SK-MEL-5 (cell line): Measurements from ENCODE around the gene DTHD1. TPM values are rescaled to one million over a fixed set of nuclear protein-coding genes. Genes with fewer than 3 reads are reported as not detected.
A peak's percentile ranks its signal among the peaks of the same experiment; 100 is the strongest.

ENCODE experiments used
- DNase-seq: peaks from one replicate; pipeline ENCODE4 v3.0.0-alpha.2; 2016; ENCODE audit warnings: low read depth, low spot score
- in situ Hi-C: cut with HindIII; loops from 2 replicates; pipeline ENCODE4 v1.10.0; 2016; ENCODE audit warnings: low sequenced_read_pairs, high pct_unique_total_duplicates, low pct_unique_long_range_greater_than_20kb
- polyA plus RNA-seq, 2 experiments: library from polyadenylated mRNA; depleted of rRNA; stranded (reverse); fragments of >200 nt; gene quantifications; 2 replicates each; pipeline ENCODE4 v1.2.3, GENCODE V29; 2015
- total RNA-seq: library from RNA; depleted of rRNA; stranded (reverse); fragments of >200 nt; shearing (Covaris generic); gene quantifications from 2 replicates; pipeline ENCODE4 v1.2.3, GENCODE V29; 2014; rRNA removed

The DTHD1 gene
- total RNA-seq, result not detected in 2 replicates
- not detected in 2 replicates for polyA plus RNA-seq (2015; cell fraction: cytosol; rRNA removed)
- 0.23 TPM in 1 of 2 replicates, not detected in the other for polyA plus RNA-seq (2015; cell fraction: nucleus; rRNA removed)

- in situ Hi-C loops, result no loop called here
- DNase-seq, result no peak
Measured at GRCh38 chr4:36281384-36282106, at the start of gene DTHD1. Gene DTHD1 (plus strand): TSS chr4:36281616. CDS start chr4:36281759, 143 bp downstream.

DNA sequence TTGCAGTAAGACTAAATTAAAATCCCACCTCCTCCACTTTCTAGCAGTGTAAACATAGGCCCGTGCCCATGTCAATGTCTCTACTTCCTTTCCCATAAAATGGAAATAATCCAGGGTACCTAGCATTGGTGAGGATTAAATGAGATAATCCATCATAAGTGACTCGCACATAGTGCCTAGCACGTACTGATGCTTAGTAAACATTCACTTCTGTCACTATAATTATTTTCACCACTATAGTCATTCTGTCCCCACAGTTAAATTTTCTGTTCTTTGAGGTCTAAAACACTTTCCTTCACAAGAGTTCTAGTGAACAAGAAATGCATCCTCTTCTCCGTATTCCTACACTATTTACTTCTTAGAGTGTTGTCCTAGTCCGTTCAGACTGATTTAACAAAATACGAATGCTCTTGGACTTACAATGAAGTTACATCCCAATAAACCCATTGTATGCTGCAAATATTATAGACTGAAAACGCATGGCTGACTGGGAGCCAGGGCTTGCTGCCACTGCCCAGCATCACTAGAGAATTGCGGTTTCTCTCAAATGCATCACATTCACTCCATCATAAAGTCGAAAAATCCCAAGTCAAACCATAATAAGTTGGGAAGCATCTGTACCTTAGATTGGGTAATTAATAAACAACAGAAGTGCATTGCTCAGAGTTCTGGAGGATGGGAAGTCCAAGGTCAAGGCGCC lies 47.7 kb upstream of the DTHD1 start:
- in situ Hi-C loops, result no loop called here
- DNase-seq, result no peak

DNA sequence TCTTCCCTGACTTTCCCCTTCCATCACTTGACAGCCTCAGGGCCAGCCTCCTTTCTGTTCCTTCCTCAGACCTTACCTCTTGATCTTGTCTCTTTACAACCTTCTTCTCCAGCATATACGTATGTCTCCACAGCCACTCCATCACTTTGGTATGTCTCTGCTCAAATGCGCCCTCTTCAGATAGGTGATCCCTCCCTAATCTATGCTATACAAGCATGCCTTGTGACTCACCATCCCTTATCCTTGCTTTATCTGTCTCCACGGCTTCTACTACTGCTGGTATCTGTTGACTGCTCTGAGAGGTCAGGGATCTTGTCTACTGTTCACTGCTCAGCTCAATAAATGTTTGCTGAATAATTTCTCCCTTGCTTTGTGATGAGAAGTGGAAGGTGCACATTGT lies 46.1 kb upstream of the DTHD1 start:
- peak; percentile 59 for DNase-seq
- in situ Hi-C loops, result no loop called here

DNA sequence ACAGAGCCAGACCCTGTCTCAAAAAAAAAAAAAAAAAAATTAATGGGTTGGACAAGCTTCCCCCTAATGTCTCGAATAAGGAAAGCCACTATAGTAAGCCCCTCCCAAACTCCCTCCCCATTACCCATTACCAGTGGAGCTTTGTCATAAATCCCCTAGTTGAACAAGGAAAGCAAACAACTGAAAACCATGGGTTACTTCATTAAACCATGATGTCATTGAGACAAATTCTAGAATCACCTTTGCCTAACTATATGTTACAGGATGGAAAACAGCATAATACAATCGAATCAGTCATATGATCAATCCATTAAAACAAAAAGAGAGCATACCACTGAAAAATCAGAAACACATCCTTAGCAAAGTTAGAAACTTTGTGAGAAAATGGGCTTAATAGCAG lies 45.3 kb upstream of the DTHD1 start:
- in situ Hi-C loops, result no loop called here
- no peak for DNase-seq

- in situ Hi-C loops, result no loop called here
- DNase-seq, result no peak
Measured at GRCh38 chr4:36237366-36238313, 43.8 kb upstream of the DTHD1 start.

DNA sequence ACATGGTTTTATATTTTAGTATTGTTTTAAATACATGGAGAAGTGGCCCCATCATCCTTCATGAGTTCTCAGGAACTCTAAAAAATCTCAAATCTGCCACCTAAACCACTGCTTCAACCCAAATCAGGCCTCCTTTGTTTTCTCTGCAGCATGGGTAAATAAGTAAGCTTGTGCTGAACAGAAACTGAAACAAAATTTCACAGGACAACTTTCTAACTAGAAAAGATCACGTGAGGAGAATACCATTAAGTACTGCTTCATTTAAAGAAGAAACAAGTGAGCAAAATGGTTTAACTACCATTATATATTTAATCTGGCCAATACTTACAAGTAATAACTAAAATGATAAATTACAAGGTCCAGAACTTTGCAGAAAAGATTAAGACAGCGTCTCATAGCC lies 39.6 kb upstream of the DTHD1 start:
- in situ Hi-C loops, result no loop called here
- peak; percentile 48 for DNase-seq

- no peak for DNase-seq
- in situ Hi-C loops, result no loop called here
Measured at GRCh38 chr4:36242629-36243354, 38.6 kb upstream of the DTHD1 start.

GRCh38 chr4:36243355-36244256 lies 37.8 kb upstream of the DTHD1 start:
- DNase-seq, result peak; percentile 49
- in situ Hi-C loops, result no loop called here

DNA sequence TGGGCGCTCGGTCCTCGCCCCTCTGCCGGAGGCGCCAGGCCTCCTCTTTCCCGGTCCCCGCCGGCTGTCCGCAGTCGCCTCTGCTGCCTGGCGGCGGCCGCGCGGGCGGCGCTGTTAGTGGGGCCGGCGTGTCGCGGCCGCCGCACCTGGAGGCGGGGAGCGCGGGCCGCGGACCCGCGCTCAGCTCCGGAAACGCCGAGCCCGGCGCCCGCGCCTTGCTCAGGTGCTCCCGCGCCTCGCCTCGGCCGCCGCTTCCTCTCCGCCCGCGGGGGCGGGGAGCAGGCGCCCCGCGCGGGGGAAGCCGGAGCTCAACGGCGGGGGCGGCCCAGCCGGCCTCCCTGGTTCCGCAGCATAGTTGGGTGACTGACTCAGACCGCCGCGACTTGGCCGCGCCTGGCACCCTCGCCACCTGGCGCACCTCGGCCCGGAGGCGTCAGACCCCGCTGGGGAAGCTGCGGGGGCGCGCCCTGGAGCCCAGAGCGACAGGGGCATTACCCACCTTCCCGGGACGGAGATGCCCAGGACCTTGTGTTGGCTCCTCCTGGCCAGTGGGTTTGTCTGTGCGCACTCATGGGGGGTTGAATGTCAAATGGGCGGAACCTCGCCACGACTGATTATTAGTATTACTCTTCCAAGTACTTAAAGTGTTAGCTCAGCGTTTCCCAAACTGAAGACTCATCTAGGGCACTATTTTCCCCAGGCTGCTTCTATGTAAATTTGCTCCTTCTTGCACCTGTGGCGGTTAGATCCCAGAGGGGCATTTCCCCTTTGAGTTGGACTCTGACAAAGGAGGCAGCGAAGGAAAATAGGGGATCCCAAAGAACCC lies 36.9 kb upstream of the DTHD1 start, which contains the start of gene ARAP2:
ARAP2 (minus strand) TSS at position 258 of the 826 bp plus-strand sequence. CDS start 15,028 bp downstream, outside the sequence.
- DNase-seq, result peak; percentile 50
- in situ Hi-C loops, result no loop called here

DNA sequence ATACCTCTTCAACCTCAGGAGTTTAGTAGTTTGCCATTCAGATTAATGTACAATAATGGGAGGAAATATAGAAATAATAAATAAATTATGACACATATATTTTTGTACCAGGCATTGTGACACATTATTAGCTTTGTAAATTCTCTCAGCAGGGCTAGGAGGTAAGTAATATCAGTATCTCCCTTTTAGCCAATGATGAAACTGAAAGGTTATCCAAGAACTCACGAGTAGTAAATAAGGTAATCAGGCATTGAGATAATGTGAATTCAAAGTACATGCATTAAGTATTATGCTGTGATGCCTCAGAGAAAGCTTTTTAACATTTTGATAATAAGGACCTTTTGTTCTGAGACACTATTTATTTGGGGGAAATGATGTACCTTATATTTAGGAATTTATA lies 31.8 kb upstream of the DTHD1 start:
- in situ Hi-C loops, result no loop called here
- no peak for DNase-seq

DNA sequence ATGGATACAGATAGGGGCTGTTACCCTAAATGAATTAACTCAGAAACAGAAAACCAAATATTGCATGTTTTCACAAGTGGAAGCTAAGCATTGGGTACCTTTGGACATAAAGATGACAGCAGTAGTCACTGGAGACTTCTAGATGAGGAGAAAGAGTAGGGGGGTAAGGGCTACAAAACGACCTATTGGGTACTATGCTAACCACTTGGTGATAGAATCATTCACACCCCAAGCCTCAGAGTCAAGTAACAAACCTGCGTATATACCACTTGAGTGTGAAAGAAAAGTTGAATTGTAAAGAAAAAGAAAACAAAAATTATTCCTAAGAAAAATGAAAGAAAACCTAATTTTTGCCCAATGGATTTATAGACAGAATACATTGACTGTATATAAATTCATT lies 29.4 kb upstream of the DTHD1 start:
- no peak for DNase-seq
- in situ Hi-C loops, result no loop called here

- in situ Hi-C loops, result no loop called here
- DNase-seq, result no peak
Measured at GRCh38 chr4:36254371-36254770, 27.0 kb upstream of the DTHD1 start.

GRCh38 chr4:36255577-36255976 lies 25.8 kb upstream of the DTHD1 start:
- no peak for DNase-seq
- in situ Hi-C loops, result no loop called here

GRCh38 chr4:36256398-36256891 lies 25.0 kb upstream of the DTHD1 start:
- in situ Hi-C loops, result no loop called here
- no peak for DNase-seq

- no peak for DNase-seq
- in situ Hi-C loops, result no loop called here
Measured at GRCh38 chr4:36260731-36261130, 20.7 kb upstream of the DTHD1 start.
